BLaER1 treated with 17β-estradiol and CSF1 and Interleukin-3, amounts not matched to agents 10 nM and 100 nM (cell line): ENCODE results near the gene ACTBL2.
A peak's percentile ranks its signal among the peaks of the same experiment; 100 is the strongest.

Experiments
- H3K27ac ChIP-seq, 11 experiments: shearing (Covaris generic); formaldehyde crosslinking; 2 replicates each; pipeline ENCODE4 v1.8.1; 2022
- H3K27me3 ChIP-seq, 11 experiments: shearing (Covaris generic); formaldehyde crosslinking; 2 replicates each; pipeline ENCODE4 v1.8.1; 2022
- H3K36me3 ChIP-seq, 11 experiments: shearing (Covaris generic); formaldehyde crosslinking; 2 replicates each; pipeline ENCODE4 v1.8.1; 2022
- H3K4me1 ChIP-seq, 10 experiments: shearing (Covaris generic); formaldehyde crosslinking; 2 replicates each; pipeline ENCODE4 v1.8.1; 2022
- H3K4me2 ChIP-seq, 11 experiments: shearing (Covaris generic); formaldehyde crosslinking; 2 replicates each; pipeline ENCODE4 v1.8.1; 2022
- H3K4me3 ChIP-seq, 10 experiments: shearing (Covaris generic); formaldehyde crosslinking; 2 replicates each; pipeline ENCODE4 v1.8.1; 2022
- H3K9ac ChIP-seq, 11 experiments: shearing (Covaris generic); formaldehyde crosslinking; 2 replicates each; pipeline ENCODE4 v1.8.1; 2022
- H3K9me3 ChIP-seq, 11 experiments: shearing (Covaris generic); formaldehyde crosslinking; replicated peaks in 1 of 11; 2 replicates each; pipeline ENCODE4 v1.8.1; 2022
- H4K20me1 ChIP-seq, 11 experiments: shearing (Covaris generic); formaldehyde crosslinking; 2 replicates each; pipeline ENCODE4 v1.8.1; 2022
- Cebpa-rat ChIP-seq, 11 experiments: shearing (Covaris generic); IDR thresholded peaks; 2 replicates each; pipeline ENCODE4 v1.8.1; 2022

ACTBL2 gene

DNA sequence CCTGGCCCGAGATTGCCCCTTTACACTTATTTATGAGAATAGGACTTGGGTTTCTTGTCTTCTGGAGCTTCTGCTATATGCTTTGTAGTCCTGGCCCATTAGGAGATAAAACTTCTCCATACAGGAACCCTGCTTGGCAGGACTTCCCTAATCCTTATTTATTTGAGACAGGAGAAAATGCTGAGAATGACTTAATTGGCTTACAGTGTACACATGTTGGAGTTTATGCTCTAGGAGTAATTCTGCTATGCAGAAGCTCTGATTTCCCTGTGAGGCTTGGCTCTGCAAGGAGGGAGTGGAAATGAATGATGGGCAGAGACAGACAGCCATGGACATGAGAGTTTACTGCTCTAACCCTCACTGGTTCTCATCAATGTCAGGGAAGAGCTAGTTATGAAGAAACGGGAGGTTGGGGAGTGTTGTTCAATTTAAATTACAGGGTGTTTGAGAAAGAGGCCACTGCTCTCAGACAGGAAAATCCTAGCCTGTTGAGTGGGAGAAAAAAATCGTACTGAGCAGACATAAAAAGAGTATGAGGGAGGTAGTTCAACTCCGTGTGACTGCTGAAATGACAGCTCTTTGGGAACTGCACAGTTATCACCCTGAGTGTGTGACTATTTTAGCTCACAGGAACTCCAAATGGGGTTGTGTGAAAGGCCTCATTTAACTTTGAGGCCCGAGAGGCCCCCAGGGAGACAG is 37.5 kb downstream of the ACTBL2 start:
- TF ChIP-seq Cebpa-rat (IDR thresholded peaks at IDR 0.05): no peak
- Histone ChIP-seq H3K9ac (peak overlapping the region in 2 of 11 experiments; percentile 11 to 30; a peak in 3 of 22 replicates), H3K36me3 (no peaks in the 10 kb centered on the region), H3K4me3 (peak overlapping the region in 2 of 10 experiments; percentile 2 to 7; a peak in 2 of 20 replicates), H3K9me3 (peaks cover 0 to 5% (median under 1%) of the 10 kb centered on the region in 11 experiments; a peak in 2 of 22 replicates), H3K4me2 (peak overlapping the region; percentile 8 to 92 (median 79); a peak in 21 of 22 replicates), H4K20me1 (no peaks in the 10 kb centered on the region), H3K27me3 (no peaks in the 10 kb centered on the region), H3K27ac (peak overlapping the region in 2 of 11 experiments; percentile 21 to 28; a peak in 3 of 22 replicates), H3K4me1 (peaks cover 30 to 68% (median 56%) of the 10 kb centered on the region in 10 experiments)

- H3K4me1 ChIP-seq: peaks cover 30 to 97% (median 74%) of the 10 kb centered on the region in 10 experiments
- no peak overlapping the region for H3K4me3 ChIP-seq
- no peaks in the 10 kb centered on the region for H4K20me1 ChIP-seq
- H3K27me3 ChIP-seq: no peaks in the 10 kb centered on the region
- H3K27ac ChIP-seq: peak overlapping the region in 5 of 11 experiments; percentile 19 to 56 (median 46); a peak in 6 of 22 replicates
- H3K9ac ChIP-seq: peak overlapping the region in 1 of 11 experiments; percentile 22; a peak in 1 of 22 replicates
- H3K36me3 ChIP-seq: no peaks in the 10 kb centered on the region
- peaks cover 0 to 15% (median 4%) of the 10 kb centered on the region in 11 experiments; a peak in 7 of 22 replicates for H3K9me3 ChIP-seq
- H3K4me2 ChIP-seq: peak overlapping the region; percentile 15 to 87 (median 67)
- no peak for TF ChIP-seq Cebpa-rat (IDR thresholded peaks at IDR 0.05)
These were observed 40.4 kb downstream of the ACTBL2 start for GRCh38 chr5:57442080-57442839.

GRCh38 chr5:57441557-57441956 is 41.1 kb downstream of the ACTBL2 start:
- H3K4me3 ChIP-seq: peak overlapping the region in 1 of 10 experiments; percentile 7; a peak in 1 of 20 replicates
- H3K27ac ChIP-seq: peak overlapping the region in 5 of 11 experiments; percentile 19 to 56 (median 53); a peak in 9 of 22 replicates
- H3K9ac ChIP-seq: peak overlapping the region in 1 of 11 experiments; percentile 22; a peak in 1 of 22 replicates

GRCh38 chr5:57439601-57440000 is 43.0 kb downstream of the ACTBL2 start:
- 0 out of 22 replicates have a peak overlapping the region, but pooled peaks of 2 of the 11 experiments have one; percentile 9 to 87 for H3K4me2 ChIP-seq
- no peak overlapping the region for H3K9ac ChIP-seq
- peaks cover 0 to 16% (median 4%) of the 10 kb centered on the region in 11 experiments; a peak in 7 of 22 replicates for H3K9me3 ChIP-seq
- no peak overlapping the region for H3K27ac ChIP-seq
- H3K4me1 ChIP-seq: peaks cover 17 to 77% (median 57%) of the 10 kb centered on the region in 10 experiments
- H3K27me3 ChIP-seq: no peaks in the 10 kb centered on the region
- H3K4me3 ChIP-seq: no peak overlapping the region
- H4K20me1 ChIP-seq: no peaks in the 10 kb centered on the region
- no peak for TF ChIP-seq Cebpa-rat (IDR thresholded peaks at IDR 0.05)
- no peaks in the 10 kb centered on the region for H3K36me3 ChIP-seq

More at GRCh38 chr5:57441557-57441956, 41.1 kb downstream of the ACTBL2 start:
- TF ChIP-seq Cebpa-rat (IDR thresholded peaks at IDR 0.05): no peak
- Histone ChIP-seq H3K27me3 (no peaks in the 10 kb centered on the region), H3K36me3 (no peaks in the 10 kb centered on the region), H3K4me1 (peaks cover 30 to 97% (median 74%) of the 10 kb centered on the region in 10 experiments), H3K4me2 (peak overlapping the region; percentile 15 to 87 (median 67)), H3K9me3 (peaks cover 0 to 15% (median 4%) of the 10 kb centered on the region in 11 experiments; a peak in 7 of 22 replicates), H4K20me1 (no peaks in the 10 kb centered on the region)

GRCh38 chr5:57437976-57438805 is 44.4 kb downstream of the ACTBL2 start:
- H3K27ac ChIP-seq: no peak overlapping the region
- peak overlapping the region in 9 of 11 experiments; percentile 2 to 59 (median 39); a peak in 17 of 22 replicates for H3K4me2 ChIP-seq
- H3K9me3 ChIP-seq: peaks cover 0 to 16% (median 4%) of the 10 kb centered on the region in 11 experiments; a peak in 7 of 22 replicates
- H3K4me3 ChIP-seq: no peak overlapping the region
- no peaks in the 10 kb centered on the region for H3K27me3 ChIP-seq
- no peaks in the 10 kb centered on the region for H3K36me3 ChIP-seq
- peaks cover 16 to 63% (median 43%) of the 10 kb centered on the region in 10 experiments; a peak in 19 of 20 replicates for H3K4me1 ChIP-seq
- H4K20me1 ChIP-seq: no peaks in the 10 kb centered on the region
- no peak overlapping the region for H3K9ac ChIP-seq
- TF ChIP-seq Cebpa-rat (IDR thresholded peaks at IDR 0.05): no peak

GRCh38 chr5:57436586-57436985 is 46.0 kb downstream of the ACTBL2 start:
- H4K20me1 ChIP-seq: no peaks in the 10 kb centered on the region
- H3K4me3 ChIP-seq: no peak overlapping the region
- no peaks in the 10 kb centered on the region for H3K27me3 ChIP-seq
- H3K9me3 ChIP-seq: peaks cover 0 to 16% (median 4%) of the 10 kb centered on the region in 11 experiments; a peak in 7 of 22 replicates
- no peak overlapping the region for H3K9ac ChIP-seq
- H3K4me1 ChIP-seq: peaks cover 4 to 47% (median 28%) of the 10 kb centered on the region in 10 experiments; a peak in 19 of 20 replicates
- no peak overlapping the region for H3K4me2 ChIP-seq
- no peak overlapping the region for H3K27ac ChIP-seq
- no peaks in the 10 kb centered on the region for H3K36me3 ChIP-seq
- no peak for TF ChIP-seq Cebpa-rat (IDR thresholded peaks at IDR 0.05)

DNA sequence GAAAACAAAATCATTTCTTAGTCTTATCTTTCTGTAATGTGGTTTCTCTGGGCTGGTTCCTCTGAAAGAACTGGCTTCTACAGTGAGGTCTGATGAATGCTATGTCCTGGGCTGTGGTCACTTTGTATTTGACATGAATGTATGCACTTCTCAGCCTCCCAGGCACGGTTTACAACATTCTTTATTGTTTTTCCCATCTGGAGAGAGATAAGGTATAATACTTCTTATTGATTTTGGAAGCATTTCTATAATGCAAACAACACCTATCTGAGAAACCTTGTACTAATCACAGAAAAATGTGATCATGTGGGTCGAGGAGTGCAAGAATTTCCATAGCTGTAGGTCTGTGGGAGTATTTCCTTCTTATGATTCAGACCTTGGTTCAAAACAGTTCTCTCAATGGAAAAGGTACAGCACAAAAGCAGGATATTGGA is 46.9 kb downstream of the ACTBL2 start:
- no peak overlapping the region for H3K4me3 ChIP-seq
- no peak overlapping the region for H3K27ac ChIP-seq
- no peaks in the 10 kb centered on the region for H3K27me3 ChIP-seq
- H3K9ac ChIP-seq: no peak overlapping the region
- peaks cover 0 to 16% (median 4%) of the 10 kb centered on the region in 11 experiments; a peak in 7 of 22 replicates for H3K9me3 ChIP-seq
- peaks cover 0 to 38% (median 20%) of the 10 kb centered on the region in 10 experiments; a peak in 16 of 20 replicates for H3K4me1 ChIP-seq
- no peak overlapping the region for H3K4me2 ChIP-seq
- no peaks in the 10 kb centered on the region for H3K36me3 ChIP-seq
- TF ChIP-seq Cebpa-rat (IDR thresholded peaks at IDR 0.05): no peak
- H4K20me1 ChIP-seq: no peaks in the 10 kb centered on the region

GRCh38 chr5:57434683-57435082 is 47.9 kb downstream of the ACTBL2 start:
- Histone ChIP-seq H3K27ac (no peak overlapping the region), H3K36me3 (no peaks in the 10 kb centered on the region), H4K20me1 (no peaks in the 10 kb centered on the region), H3K4me1 (peaks cover 0 to 30% (median 16%) of the 10 kb centered on the region in 10 experiments; a peak in 15 of 20 replicates), H3K9me3 (peaks cover 0 to 12% (median 4%) of the 10 kb centered on the region in 11 experiments; a peak in 7 of 22 replicates), H3K4me3 (no peak overlapping the region), H3K9ac (no peak overlapping the region), H3K27me3 (no peaks in the 10 kb centered on the region), H3K4me2 (no peak overlapping the region)
- no peak for TF ChIP-seq Cebpa-rat (IDR thresholded peaks at IDR 0.05)
